HG02973 (cell line): ENCODE measurements around the gene MVB12B.
"Not testable (repeated sequence)": the region's sequence is repeated elsewhere in the genome, so short reads cannot be mapped to it uniquely, and the experiment has no call there.

Experiments
- ATAC-seq: cut with Tn5 transposase; IDR thresholded peaks from one replicate; pipeline ENCODE4 v1.9.1; 2021; ENCODE audit warnings: moderate library complexity; ENCODE audit not compliant: unreplicated experiment

Gene MVB12B

GRCh38 chr9:126551812-126552211, 225.2 kb downstream of the MVB12B start:
- no peak for ATAC-seq

- ATAC-seq, result no peak
Measured at GRCh38 chr9:126554292-126554691, 227.7 kb downstream of the MVB12B start.

GRCh38 chr9:126555421-126555820, 228.8 kb downstream of the MVB12B start:
- not testable (repeated sequence) for ATAC-seq
